Measurements from ENCODE around the gene DDX25. TPM values are rescaled to one million over a fixed set of nuclear protein-coding genes. Genes with fewer than 3 reads are reported as not detected.

DDX25 gene
- total and polyA plus RNA-seq, 10 of the 15 experiments (the other 5 are each of a cell fraction or from before 2014, with no cell fraction given): 0.05 TPM; not detected in 9

- no peak for TF ChIP-seq CUX1 (IDR thresholded peaks at IDR 0.05; ENCODE audit: insufficient replicate concordance, low read depth, low read length)
- no peak for TF ChIP-seq ZBTB40 (IDR thresholded peaks at IDR 0.05; ENCODE audit: borderline replicate concordance)
- TF ChIP-seq CEBPZ (IDR thresholded peaks at IDR 0.05; ENCODE audit: low read depth, low read length): no peak
These were observed 43.3 kb downstream of the DDX25 start (continued) for GRCh38 chr11:125947419-125948277.

Data from GM12878 (cell line).